Panc1 (cell line): ENCODE measurements around the gene DNMT3L.

Source experiments
- POLR2AphosphoS5 ChIP-seq: IDR thresholded peaks from 2 replicates; pipeline ENCODE4 v1.6.1; 2012; ENCODE audit warnings: mild to moderate bottlenecking, low read depth, low read length, moderate library complexity
- SIN3A ChIP-seq: IDR thresholded peaks from 2 replicates; pipeline ENCODE4 v1.6.1; 2012; ENCODE audit warnings: low read depth, mild to moderate bottlenecking, low read length, moderate library complexity, borderline replicate concordance; ENCODE audit not compliant: insufficient read depth
- TCF7L2 ChIP-seq: IDR thresholded peaks from 2 replicates; pipeline ENCODE4 v1.6.1; 2011; ENCODE audit warnings: mild to moderate bottlenecking, low read depth, low read length, inconsistent platforms
- TF ChIP-seq, protein P1 (sequence below): fragments of 450-650 bp; IDR thresholded peaks from 2 replicates; pipeline ENCODE4 v1.5.1; 2017; ENCODE audit warnings: mild to moderate bottlenecking
- TF ChIP-seq, protein P2 (sequence below), 2 experiments: IDR thresholded peaks; 2 replicates each; pipeline ENCODE4 v1.6.1; 2011 to 2012; ENCODE audit warnings: low read depth in 2 of 2, control low read depth in 1 of 2, low read length in 1 of 2, mild to moderate bottlenecking in 1 of 2, moderate library complexity in 1 of 2; ENCODE audit not compliant: insufficient read depth in 1 of 2

DNA sequence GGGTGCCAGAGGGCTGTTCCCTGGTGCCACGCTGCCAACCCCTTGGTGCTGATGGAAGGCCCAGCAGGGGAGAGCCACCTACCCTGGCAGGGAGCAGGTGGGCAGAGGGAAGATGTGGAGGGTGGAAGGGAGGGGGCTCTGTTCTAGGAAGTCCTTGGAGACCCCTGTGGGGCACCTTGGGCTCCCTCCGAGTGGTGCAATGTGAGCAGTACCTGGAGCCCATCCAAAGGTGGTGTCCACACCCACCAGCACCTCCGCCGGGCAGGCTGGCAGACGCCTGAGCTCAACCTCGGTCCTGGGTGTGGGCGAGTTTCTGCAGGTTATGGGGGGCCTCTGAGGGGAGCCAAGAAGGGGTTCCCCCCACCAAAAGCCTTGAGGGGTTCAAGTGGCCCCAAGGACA is 11.3 kb upstream of the DNMT3L start:
- TF ChIP-seq, protein P1, sequence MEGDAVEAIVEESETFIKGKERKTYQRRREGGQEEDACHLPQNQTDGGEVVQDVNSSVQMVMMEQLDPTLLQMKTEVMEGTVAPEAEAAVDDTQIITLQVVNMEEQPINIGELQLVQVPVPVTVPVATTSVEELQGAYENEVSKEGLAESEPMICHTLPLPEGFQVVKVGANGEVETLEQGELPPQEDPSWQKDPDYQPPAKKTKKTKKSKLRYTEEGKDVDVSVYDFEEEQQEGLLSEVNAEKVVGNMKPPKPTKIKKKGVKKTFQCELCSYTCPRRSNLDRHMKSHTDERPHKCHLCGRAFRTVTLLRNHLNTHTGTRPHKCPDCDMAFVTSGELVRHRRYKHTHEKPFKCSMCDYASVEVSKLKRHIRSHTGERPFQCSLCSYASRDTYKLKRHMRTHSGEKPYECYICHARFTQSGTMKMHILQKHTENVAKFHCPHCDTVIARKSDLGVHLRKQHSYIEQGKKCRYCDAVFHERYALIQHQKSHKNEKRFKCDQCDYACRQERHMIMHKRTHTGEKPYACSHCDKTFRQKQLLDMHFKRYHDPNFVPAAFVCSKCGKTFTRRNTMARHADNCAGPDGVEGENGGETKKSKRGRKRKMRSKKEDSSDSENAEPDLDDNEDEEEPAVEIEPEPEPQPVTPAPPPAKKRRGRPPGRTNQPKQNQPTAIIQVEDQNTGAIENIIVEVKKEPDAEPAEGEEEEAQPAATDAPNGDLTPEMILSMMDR = no peak
- no peak for TF ChIP-seq SIN3A
- TF ChIP-seq POLR2AphosphoS5 = no peak
- TF ChIP-seq, protein P2, sequence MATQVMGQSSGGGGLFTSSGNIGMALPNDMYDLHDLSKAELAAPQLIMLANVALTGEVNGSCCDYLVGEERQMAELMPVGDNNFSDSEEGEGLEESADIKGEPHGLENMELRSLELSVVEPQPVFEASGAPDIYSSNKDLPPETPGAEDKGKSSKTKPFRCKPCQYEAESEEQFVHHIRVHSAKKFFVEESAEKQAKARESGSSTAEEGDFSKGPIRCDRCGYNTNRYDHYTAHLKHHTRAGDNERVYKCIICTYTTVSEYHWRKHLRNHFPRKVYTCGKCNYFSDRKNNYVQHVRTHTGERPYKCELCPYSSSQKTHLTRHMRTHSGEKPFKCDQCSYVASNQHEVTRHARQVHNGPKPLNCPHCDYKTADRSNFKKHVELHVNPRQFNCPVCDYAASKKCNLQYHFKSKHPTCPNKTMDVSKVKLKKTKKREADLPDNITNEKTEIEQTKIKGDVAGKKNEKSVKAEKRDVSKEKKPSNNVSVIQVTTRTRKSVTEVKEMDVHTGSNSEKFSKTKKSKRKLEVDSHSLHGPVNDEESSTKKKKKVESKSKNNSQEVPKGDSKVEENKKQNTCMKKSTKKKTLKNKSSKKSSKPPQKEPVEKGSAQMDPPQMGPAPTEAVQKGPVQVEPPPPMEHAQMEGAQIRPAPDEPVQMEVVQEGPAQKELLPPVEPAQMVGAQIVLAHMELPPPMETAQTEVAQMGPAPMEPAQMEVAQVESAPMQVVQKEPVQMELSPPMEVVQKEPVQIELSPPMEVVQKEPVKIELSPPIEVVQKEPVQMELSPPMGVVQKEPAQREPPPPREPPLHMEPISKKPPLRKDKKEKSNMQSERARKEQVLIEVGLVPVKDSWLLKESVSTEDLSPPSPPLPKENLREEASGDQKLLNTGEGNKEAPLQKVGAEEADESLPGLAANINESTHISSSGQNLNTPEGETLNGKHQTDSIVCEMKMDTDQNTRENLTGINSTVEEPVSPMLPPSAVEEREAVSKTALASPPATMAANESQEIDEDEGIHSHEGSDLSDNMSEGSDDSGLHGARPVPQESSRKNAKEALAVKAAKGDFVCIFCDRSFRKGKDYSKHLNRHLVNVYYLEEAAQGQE (IDR thresholded peaks at IDR 0.05; ENCODE audit: insufficient read depth in 1 of 2, low read depth in 2 of 2, low read length in 1 of 2) = no peak
- no peak for TF ChIP-seq TCF7L2
